Inflammatory macrophage treated with lipopolysaccharide for 4 hours (primary cell): ENCODE data around the gene THBS2.

ENCODE experiments used
- DNase-seq: peaks from one replicate; pipeline ENCODE4 v3.0.0-alpha.2; 2020

THBS2 gene

DNA sequence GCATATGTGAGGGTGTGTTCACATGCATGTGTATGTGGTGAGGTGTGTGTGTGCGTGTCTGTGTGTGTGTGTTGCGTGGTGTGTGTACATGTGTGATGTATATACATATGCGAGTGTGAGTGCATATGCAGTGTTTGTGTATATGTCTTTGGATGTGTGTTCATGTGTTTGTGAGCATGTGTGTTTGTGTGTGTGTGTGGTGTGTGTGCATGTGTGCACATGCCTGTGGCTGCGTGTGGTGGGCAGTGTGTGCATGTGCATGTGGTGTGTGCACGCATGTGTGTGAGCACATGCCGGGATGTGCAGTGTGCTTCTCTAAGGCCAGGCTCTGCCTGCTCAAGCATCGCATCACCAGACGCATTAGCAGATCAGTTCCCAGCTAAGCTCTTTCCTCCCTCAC lies 5.7 kb downstream of the THBS2 start:
- DNase-seq = no peak

DNA sequence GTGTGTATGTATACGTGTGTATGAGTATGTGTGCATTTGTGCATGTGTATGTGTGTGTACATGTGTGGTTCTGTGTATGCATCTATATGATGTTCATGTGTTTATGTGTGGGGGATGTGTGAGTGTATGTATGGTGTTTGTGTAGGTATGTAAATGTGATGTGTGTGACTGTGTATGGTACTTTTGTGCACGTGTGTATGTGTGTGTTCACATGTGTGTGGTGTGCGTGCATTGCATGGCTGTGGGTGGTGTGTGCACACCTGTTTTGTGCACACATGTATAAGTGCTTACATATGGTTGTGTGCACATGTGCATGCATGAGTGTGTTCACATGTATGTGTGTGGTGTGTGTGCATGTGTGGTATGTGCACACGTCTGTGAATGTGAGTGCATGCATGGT lies 6.2 kb downstream of the THBS2 start:
- DNase-seq = no peak

DNA sequence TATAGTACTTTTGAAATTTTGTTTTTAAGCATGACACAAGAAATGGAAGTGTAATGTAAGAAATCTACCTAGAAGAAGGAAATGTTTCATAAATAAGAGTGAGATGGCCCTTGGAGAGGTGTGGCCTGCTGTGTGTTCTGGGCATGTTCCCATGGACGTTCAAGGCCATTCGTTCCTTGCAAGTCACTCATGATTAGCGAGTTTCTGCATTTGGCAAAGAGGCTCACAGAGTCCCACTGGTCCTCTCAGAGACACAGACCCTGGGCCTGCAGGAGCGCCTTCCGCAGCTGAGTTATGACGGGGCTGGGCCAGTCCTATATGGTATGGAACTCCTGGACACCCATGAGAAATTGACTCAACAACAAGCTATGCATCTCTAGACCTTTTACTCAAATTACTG lies 7.2 kb downstream of the THBS2 start:
- no peak for DNase-seq

DNA sequence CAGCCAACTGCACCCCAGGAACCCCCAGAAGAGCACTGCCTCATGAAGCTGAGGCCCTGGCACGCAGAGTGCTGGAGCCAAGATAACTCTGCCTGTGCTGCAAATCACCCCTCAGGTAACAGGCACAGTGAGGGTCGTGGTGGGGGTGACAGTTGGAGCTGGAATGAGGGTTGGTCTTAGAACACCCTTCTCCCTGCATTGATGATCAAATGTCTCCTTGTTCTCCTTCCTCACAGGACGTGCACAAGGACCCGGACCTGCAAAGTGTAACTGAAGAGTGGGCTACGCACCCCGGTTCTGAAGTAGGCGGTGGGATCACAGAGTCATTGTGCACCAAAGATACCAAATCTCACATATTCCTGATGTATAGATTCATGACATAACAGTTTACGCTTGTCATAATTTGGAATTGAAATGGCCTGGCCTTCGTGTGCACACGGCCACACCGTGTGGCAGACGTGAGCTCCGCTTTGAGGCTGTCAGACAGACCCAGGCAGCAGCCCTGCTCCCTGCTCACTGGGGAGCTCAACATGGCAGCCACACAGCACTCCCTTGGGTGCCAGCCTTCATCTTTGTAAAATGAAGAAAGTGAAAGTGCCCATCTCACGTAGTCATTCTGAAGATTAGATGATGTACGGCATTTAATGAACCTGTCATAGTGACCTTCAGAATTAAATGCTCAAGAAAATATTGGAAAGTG lies 8.8 kb downstream of the THBS2 start:
- DNase-seq = no peak

DNA sequence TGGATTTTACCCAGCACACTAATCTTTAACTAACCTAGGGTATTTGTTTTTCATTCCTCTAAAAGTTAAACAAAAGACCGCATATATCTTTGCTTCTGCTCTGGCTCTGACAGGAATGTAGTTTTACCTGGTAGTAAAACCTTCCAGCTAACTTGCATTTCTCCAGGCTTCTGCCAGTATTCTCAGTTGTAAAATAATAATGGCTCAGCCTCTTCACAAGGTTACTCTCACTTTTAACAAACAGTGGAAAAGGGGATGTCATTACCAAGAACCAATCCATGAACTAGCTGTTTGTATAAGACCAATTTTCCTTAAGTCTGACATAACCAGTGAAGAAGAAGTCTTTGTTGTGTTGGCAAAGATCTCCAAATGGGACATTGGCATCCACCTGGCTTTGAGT lies 10.0 kb downstream of the THBS2 start:
- no peak for DNase-seq

DNA sequence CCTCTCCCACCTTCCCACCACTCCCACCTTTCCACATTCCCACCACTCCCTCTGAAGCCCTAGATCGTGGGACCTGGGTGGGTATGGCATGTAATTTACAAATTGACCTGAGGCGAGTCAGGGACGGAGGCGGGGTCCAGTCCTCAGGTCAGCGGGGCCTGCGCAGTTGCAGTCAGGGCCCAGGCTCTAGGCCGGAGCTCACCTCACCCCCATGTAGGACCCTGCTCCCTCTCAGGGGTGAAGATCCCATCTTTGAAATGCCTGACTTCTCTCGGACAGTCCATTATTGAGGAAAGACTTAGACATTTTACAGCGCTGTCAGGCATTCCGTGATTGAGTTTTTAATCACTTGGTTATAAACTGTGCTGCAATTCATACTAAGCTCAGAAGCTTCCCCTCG lies 10.5 kb downstream of the THBS2 start:
- DNase-seq = no peak

DNA sequence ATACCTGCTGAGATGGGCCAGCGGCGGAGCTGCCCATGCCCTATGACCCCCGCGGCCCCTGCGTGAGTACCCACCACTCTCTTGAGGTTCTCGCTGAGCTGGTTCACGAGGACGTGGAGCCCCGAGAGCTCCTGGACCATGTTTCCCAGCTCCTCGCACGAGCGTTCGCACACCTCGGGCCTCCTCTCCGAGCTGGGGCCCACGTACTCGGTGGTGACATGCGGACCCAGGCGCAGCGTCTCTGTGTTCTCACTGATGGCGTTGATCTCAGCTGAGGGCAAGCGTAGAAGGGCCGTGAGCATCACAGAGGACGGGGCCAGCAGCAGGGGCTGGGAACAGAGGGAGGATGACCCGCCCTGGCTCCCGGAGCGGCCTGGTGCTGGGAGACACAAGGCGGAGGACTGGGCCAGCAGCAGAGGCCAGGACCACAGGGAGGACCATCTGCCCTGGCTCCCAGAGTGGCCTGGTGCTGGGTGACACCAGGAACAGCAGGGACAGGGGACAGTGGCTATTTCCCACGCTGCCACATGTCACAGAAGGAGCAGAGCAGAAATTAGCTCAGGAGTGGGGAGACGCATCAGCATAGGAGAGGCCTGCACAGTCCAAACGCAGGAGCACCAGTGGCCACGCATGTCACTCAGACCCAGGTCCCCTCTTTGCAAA lies 11.8 kb downstream of the THBS2 start:
- no peak for DNase-seq

DNA sequence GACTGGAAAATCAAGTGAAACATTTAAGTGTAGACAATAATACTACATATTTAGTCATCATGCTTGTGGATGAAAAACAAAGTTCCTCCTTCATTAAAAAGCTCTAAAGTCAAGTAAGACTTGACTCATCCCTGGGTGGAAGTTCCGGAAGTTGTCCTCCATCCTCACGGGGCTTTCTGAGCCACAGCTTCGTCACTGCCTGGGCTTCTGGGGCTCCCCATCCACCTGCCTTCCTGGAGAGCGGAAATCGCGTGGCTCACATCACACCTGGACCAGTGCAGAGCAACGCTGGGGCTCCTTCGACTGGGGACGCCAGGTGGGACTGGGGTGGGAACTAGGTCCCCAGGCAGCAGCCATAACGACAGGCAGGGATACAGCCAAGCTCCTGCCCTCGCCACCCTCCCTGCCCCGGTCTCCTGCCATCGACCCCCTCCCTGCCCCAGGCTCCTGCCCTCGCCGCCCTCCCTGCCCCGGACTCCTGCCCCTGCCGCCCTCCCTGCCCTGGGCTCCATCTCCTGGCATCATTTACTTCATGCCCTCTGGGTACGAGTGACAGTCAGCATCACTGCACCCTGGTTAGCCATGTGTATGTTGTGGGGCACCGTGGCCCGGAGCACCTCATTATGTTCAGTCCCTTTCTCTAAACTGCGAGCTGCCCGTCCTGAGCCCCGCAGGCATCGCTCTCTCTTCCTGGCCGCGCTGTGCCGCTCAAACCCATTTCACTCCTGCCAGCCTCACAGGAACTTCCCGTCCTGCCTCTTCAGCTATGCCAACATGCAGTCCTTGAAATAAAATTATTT lies 12.9 kb downstream of the THBS2 start:
- DNase-seq = no peak

DNA sequence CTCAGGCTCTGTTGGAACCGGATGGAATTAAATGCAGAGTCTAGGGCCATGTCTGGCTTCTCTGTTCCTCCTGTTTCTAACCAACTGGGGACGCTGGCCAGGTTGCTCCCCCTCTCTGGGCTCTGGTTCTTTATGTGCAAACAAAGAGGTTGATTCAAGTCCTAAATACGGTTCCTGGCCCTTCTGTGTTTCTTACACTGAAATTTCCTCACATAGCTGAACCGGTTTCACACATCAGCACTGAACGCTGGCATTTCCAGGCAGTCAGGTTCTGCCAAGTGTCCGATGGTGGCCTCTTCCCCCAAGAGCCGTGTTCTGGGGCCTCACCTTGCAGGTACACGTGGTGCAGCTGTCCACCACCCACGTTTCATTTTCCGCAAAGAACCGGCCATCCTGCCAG lies 13.5 kb downstream of the THBS2 start:
- no peak for DNase-seq

DNA sequence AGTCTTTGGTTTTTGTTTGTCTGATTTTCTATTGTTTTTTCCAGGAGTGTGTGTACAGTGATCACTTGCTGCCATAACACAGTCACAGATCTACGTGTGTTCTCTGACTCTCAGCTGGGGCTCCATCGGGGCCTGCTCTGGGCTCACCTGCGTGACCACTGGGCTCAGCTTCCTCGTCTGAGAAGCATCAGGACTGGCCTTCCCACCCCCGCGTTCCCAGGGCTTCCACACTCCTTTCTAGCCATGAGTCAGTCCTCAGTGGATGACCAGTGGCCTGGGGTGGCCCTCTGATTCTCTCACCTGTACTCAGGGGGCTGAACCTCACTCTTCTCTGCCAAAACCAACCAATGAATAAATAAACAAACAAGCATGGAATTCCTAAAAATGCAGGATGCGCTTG lies 14.5 kb downstream of the THBS2 start:
- DNase-seq = no peak

DNA sequence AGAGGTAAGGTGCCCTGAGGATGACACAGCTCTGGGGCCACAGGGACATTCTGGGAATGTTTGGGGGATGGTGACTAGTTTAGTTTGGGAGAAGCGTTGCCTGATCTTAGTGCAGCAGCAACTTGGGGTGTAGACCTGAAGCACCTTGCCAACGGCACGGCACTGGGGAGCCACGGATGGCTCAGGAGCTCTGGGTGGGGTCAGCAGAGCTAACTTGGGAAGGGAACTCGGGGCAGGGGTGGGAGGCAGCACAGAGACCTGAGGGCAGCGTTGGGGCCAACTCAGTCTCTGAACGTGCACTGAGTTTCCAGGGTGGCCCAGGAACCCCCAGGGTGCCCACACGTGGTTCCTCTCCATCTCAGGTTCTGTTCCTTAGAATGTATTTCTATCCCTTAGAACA lies 14.9 kb downstream of the THBS2 start:
- no peak for DNase-seq

DNA sequence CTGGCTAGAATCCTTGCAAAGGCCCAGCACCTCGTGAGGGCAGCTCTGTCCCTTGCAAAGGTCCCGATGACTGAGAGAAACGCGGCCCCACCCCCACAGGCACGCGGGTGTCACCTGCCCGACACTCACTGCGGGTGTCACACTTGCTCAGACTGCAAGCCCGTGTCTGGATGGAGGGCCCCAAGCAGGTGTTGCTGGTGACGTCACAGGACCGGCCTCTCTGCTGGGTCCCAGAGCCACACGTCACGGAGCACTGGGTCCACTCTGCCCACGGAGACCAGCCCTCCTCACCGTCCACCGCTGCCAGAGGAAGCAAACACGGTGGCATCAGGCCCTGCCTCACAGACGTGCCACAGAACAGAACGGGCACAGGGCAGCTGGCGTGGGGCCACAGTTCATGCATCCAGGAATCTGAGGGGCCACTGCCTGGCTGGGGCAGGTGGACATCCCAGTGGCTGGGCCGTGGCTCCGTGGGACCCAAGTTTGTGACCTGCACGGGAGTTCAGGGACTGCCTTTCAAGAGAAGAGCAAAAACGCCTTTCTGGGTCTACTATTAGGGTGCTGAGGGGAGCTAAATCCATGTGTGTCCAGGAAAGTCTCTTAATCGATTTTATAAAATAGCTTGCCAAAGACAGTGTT lies 16.0 kb downstream of the THBS2 start:
- no peak for DNase-seq

DNA sequence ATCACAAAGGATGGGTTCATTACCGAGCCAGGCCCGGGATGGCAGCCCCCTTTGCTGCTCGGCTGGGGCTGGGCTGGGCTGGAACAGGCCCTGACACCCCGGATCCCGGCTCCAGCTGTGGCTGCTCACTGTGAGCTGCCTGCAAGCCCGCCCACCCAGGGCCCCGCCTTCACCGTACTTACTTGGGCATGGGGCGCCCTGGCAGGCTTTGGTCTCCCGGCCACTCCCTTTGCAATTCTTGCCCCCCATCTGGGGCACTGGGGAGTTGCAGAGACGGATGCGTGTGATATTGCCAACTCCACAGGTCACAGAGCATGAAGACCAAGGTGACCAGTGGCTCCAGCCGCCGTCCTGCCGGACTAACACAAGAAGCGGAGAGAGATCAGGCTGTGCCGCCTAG lies 16.7 kb downstream of the THBS2 start:
- DNase-seq = no peak

DNA sequence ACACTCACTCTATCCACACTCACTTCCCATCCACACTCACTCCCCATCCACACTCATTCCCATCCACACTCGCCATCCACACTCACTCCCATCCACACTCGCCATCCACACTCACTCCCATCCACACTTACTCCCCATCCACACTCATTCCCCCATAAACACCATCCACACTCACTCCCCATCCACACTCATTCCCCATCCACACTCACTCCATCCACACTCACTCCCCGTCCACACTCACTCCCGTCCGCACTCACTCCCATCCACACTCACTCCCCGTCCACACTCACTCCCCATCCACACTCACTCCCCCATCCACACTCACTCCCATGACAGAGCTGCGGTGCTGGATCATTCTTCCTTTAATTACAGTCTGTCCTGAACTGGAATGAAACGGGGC lies 17.1 kb downstream of the THBS2 start:
- DNase-seq = no peak

DNA sequence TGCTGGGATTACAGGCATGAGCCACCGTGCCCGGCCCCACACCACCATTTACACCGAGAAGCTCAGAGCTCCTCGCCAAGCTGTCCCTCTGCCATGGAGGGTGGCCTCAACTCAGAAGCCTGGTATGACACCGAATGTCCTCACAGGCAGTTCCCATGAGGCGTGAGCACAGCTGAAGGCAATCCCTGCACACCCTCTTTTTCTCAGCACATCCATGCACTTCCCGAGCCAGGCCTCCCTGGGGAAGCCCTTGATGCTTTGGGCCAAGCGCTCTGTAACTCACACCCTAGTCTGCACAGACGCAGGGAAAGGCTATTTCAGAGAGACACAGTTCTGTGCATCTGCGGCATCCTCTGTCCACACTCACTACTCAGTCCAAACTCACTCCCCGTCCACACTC lies 18.4 kb downstream of the THBS2 start:
- DNase-seq = no peak

DNA sequence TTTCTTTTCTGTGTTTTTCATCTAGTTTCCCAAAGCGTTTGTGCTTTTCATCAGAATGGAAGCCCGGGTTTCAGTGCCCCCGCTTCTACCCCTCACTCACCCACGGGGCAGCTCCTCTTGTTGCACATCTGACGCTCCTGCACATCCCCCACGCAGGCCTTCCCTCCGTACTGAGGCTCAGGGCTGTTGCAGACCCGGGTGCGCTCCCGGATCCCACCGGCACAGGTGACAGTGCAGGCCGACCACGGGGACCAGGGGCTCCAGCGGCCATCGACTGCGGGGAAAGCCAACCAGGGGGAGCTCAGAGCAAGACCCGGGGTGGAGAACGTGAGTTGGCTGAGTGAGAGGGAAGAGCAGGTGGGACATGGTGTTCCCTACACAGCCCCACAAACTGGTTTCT lies 19.0 kb downstream of the THBS2 start:
- DNase-seq = no peak

DNA sequence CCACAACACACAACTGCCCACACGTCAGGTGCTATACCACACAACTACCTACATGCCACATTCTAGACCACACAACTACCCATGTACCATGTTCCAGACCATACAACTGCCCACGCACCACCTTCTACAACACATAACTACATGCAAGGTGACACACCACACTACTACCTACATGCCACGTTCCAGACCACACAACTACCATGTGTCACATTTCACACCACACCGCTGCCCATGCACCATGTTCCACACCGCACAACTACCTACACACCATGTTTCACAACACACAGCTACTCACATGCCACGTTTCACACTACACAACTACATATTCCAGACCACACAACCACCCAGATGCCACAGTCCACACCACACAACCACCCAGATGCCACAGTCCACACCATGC lies 19.8 kb downstream of the THBS2 start:
- DNase-seq = no peak

DNA sequence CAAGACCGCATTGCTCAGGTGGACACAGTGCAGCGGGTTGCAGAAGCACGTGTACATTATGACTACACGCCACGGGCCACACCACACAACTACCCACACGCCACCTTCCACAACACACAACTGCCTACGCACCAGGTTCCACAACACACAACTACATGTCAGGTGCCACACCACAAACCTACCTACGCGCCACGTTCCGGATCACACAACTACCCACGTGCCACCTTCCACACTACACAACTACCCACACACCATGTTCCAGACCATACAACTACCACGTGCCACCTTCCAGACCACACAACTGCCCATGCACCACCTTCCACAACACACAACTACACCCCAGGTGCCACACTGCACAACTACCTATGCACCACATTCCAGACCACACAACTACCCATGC lies 20.5 kb downstream of the THBS2 start:
- no peak for DNase-seq

DNA sequence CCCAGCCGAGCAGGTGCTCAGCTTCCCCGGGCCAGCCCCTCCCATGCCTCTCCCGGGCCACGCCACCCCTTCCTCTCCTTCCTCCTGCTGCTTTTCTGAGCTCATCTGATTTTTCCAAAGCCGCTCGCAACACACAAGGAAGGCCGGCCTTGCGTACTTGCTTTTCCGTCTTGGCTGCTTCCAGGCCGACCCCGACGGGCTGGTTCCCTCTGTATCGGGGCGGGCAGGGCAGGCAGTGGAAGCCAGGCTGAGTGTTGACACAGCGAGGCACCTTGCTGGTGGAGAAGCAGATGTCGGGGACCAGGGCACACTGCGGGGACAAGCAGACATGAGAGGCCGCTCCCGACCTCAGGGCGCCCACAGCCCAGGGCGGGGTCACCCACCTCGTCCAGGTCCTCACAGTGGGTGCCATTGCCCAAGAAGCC lies 21.1 kb downstream of the THBS2 start:
- DNase-seq = no peak

DNA sequence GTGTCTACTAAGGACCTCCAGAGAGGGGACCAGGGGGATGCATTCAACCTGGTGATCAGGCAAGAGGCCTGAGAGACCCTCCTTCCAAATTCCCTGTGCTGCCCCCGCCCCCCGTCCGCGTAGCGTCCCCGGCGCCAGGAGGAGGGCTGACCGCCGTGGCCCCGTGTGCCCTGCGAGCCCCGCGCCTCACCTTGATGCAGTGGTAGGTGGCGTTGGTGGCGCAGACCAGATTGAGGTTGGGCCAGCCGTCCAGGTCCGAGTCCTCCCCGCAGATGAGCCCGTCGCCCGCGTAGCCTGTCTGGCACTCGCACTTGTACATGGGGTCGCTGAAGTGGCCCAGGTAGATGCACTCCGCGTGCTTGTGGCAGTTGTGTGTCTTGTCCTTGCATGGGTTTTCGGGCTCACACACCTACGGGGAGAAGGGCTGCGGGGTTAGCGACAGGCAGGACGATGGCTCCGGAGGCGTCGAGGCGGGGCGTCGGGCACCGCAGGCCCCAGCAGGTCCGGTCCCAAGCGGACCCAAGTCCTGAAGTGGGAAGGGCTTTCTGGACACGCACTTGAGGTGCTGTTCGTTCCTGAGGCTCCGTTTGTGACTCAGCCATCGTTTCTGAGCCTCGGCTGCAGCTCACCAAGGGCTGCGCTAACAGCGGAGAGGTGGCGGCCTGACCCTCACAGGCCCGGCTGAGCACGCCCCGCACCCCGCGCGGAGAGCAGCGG lies 21.7 kb downstream of the THBS2 start:
- DNase-seq = no peak

DNA sequence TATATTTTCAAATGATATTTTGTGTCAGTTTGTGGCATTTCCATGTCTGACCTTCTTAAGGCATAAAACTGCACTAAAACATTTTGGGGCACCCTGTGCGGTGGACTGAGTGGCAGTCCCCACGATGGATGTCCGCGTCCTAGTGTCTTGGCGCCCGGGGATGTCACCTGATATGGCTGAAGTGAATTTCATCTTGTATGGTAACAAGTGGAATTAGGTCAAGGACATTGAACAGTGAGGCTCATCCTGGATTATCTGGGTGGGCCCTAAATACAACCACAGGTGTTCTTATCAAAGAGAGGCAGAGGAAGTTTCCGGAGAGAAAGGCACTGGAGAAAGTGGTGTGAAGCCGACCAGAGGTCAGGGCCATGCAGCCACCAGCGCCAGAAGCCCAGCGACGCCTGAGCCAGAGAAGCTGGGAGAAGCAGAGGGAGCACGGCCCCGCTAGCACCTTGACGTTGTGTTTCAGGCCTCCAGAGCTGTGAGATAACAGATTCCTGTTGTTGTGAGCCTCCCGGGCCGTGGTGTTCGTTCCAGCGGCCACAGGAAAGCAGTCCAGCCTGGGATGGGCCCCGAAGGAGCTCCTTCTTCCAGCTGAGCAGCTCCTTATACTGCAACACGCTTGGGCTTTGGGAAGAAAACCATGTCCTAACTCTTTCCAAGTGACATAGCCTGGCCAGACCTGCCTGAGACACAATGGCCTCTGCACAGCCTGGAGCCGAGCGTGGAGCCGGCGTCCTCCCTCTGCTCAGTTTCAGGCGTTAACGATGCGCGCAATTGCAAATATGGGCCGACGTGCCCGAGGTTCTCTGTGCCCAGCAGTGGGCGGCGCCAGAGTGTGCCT lies 22.5 kb downstream of the THBS2 start:
- DNase-seq = no peak

DNA sequence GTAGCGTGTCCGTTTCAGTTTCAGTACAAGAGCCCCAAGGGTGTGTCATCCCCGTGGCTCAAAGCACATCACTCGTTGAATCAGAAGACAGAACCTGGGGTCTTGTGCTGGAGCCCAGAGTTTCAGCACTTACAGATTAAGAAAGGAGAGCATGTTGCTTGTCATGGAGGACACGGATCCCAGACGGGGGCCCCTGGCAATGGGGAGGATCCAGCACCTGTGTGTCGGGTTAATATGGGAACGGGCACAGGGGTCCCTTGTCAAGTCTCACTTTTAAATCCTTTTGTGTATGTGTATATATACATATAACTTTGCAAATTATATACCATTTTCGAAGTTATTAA lies 23.4 kb downstream of the THBS2 start:
- no peak for DNase-seq
